GM12892 (cell line): Measurements from ENCODE around the gene LRRC27.

Experiments
- POLR2A ChIP-seq: IDR thresholded peaks from 2 replicates; pipeline ENCODE4 v1.6.1; 2011; ENCODE audit warnings: low read depth, low read length, control low read depth
- POLR2AphosphoS5 ChIP-seq: IDR thresholded peaks from 2 replicates; pipeline ENCODE4 v1.6.1; 2011; ENCODE audit warnings: low read depth, low read length, control low read depth
- TAF1 ChIP-seq: IDR thresholded peaks from 2 replicates; pipeline ENCODE4 v1.6.1; 2011; ENCODE audit warnings: low read depth, mild to moderate bottlenecking, control low read depth, low read length, borderline replicate concordance

DNA sequence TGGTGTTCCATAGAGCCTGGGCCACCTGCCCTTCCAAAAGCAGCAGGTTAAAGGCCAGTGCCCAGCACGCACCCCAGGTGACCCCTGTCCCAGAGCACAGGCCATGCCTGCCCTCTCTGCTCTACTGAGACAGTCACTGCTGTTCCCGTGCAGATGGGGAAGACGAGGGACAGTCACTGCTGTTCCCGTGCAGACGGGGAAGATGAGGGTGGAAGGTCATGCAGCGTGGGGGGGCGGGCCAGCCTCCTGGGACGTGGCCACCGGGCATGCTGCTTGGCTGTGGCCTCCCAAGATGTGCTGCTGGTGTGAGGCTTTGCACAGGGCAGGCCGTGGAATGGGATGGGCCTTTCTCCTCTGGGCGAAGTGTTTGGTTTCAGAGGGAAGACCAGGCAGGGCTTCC is 18.4 kb downstream of the LRRC27 start:
- no peak for TF ChIP-seq TAF1
- no peak for TF ChIP-seq POLR2A
- TF ChIP-seq POLR2AphosphoS5: no peak
